SK-N-MC (cell line): ENCODE measurements around the gene UMOD.

Experiments
- DNase-seq: peaks from one replicate; pipeline ENCODE4 v3.0.0-alpha.2; 2011; ENCODE audit warnings: low read depth, low spot score
- H3K27ac ChIP-seq: fragments of 200-600 bp; sonication (generic); 2 replicates; pipeline ENCODE4 v1.5.1; 2016; ENCODE audit warnings: mixed run types
- H3K36me3 ChIP-seq: fragments of 200-600 bp; sonication (generic); 2 replicates; pipeline ENCODE4 v1.6.1; 2017; ENCODE audit warnings: antibody characterized with exemption, low read length, mixed read lengths; ENCODE audit not compliant: insufficient read depth
- H3K4me3 ChIP-seq: fragments of 200-600 bp; sonication (generic); 2 replicates; pipeline ENCODE4 v1.5.1; 2016
- H3K9ac ChIP-seq: fragments of 200-600 bp; sonication (generic); 2 replicates; pipeline ENCODE4 v1.8.0; 2017; ENCODE audit warnings: mixed run types, mixed read lengths; ENCODE audit not compliant: insufficient read length
- H3K9me3 ChIP-seq: fragments of 200-600 bp; sonication (generic); 2 replicates; pipeline ENCODE4 v1.6.1; 2017; ENCODE audit warnings: low read depth, mild to moderate bottlenecking, antibody characterized with exemption, low read length, moderate library complexity, mixed read lengths
- EZH2 ChIP-seq: fragments of 200-600 bp; sonication (generic); IDR thresholded peaks from one replicate; pipeline ENCODE4 v1.6.1; 2017; ENCODE audit warnings: antibody characterized with exemption
- FOXP2 ChIP-seq: optimal IDR thresholded peaks from 2 replicates; pipeline ENCODE3; 2011; ENCODE audit warnings: mild to moderate bottlenecking, moderate library complexity; ENCODE audit not compliant: insufficient read depth; ENCODE audit errors: extremely low read length, control extremely low read depth
- POLR2AphosphoS5 ChIP-seq: IDR thresholded peaks from 2 replicates; pipeline ENCODE4 v1.6.1; 2012; ENCODE audit warnings: mild to moderate bottlenecking, low read depth, low read length, borderline replicate concordance

The UMOD gene

DNA sequence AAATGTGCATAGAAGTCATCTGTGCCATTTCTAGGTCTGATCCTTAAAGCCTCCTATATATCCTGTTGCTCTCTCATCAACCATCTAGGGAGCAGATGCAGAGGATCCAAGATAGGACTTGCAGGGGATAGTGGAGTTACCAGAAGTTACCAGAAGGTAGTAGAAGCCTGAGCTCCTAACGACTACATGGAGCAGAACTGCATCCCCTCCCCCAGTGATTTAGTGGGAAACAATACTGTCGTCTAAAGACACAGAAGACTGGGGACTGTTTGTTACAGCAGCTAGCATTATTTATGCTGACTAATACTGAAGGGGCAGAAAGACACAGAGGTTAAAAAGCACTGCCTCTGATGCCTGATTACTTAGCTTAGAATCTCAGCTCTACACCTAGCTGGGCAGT lies 41.0 kb downstream of the UMOD start:
- TF ChIP-seq POLR2AphosphoS5 (no peak), EZH2 (no peak), FOXP2 (no peak)
- H3K4me3 ChIP-seq: no peak overlapping the region
- H3K9ac ChIP-seq: no peak overlapping the region
- no peak overlapping the region for H3K27ac ChIP-seq
- no peaks in the 10 kb centered on the region for H3K9me3 ChIP-seq
- no peak for DNase-seq
- no peaks in the 10 kb centered on the region for H3K36me3 ChIP-seq

DNA sequence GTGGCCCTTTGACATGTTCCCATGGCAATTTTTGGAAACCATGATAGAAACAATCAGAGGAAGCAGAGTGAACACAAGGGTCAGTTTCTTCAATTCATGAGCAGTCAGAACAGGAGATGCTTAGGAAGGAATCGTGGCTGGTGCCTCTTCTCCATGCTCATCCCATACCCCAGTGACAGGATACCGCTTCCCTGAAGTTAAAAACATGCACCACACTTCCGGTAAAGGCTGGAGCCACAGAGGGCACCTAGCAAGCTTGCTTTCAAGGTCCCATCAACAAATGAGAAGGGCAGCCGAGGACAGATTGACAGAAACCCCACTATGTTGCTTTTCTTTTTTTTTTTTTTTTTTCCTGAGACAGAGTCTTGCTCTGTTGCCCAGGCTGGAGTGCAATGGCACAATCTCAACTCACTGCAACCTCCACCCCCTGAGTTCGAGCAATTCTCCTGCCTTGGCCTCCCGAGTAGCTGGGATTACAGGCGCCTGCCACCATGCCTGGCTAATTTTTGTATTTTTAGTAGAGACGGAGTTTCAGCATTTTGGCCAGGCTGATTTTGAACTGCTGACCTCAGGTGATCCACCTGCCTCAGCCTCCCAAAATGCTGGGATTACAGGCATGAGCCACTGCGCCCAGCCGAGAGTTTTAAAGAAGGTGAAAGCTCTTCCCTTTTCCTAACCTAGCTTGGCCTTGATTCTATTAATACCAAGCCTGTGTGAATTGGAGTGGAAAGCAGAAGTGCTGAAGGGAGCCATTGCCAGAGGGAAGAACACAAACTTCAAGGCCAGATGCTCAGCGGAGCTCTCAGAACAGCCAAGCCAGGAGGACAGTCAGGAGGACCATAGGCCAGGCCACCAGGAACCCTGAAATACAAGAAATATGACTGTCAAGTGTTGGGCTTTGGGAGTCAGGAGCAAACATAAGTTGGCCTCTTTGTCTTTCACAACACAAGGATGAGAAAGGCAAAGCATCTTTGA lies 41.8 kb downstream of the UMOD start:
- Histone ChIP-seq H3K9ac (no peak overlapping the region), H3K36me3 (no peaks in the 10 kb centered on the region), H3K4me3 (no peak overlapping the region), H3K27ac (no peak overlapping the region), H3K9me3 (no peaks in the 10 kb centered on the region)
- DNase-seq: no peak
- TF ChIP-seq EZH2: no peak

DNA sequence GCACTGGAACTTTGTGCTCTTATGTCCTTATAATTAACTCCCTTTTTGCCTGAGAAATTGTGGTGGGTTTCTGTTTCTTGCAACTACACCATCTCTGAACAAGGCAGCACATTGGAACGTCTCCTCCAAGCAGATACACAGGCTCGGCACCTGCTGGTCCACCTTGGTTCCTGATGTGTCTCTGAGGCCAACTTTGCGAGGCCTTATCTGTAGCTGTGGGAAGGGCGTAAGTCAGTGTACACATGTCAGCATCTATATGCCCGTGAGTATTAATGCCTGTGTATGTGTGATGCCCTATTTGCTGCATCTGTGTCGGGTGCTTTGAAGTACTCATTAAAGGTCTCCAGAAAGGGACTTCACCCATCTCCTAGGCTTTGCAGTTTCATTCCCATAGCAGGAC lies 42.7 kb downstream of the UMOD start:
- H3K36me3 ChIP-seq: no peaks in the 10 kb centered on the region
- TF ChIP-seq EZH2 (no peak), POLR2AphosphoS5 (no peak), FOXP2 (no peak)
- DNase-seq: no peak
- no peaks in the 10 kb centered on the region for H3K9me3 ChIP-seq
- H3K9ac ChIP-seq: no peak overlapping the region
- H3K4me3 ChIP-seq: no peak overlapping the region
- H3K27ac ChIP-seq: no peak overlapping the region

DNA sequence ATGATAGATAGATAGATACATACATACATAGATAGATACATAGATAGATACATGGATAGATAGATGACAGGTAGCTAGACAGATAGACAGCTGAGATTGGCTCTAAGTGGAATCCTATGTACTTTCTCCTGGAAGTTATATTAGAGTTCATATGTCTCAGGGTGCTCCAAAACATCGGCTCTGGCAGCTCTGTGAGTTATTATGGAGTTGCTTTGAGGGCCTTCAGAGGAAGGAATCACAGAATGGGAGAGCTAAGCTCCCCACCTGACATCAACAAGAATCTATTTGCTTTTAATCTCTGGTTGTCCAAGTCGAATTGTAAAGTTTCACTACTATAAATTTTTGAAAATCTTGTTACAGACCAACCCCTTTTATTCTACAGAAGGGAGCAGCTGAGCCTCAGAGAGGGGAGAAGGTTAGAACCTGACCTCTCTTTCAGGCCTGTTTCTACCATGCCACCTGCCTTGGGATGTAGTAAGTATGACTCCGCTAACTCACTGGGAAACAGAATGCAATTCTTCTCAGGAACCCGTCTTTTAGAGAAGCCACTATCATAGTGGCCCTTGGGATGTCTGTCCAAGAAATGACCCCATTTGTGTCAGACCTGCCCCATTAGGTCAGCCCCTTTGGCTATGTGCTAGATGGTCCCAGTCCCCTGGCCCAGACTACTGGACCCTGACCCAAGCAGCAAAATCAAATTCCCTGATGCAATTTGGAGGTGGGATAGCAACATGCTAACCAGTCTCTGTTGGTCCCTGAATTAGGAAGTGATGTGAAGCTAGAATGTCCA lies 43.5 kb downstream of the UMOD start:
- Histone ChIP-seq H3K4me3 (no peak overlapping the region), H3K9ac (no peak overlapping the region), H3K9me3 (no peaks in the 10 kb centered on the region), H3K36me3 (no peaks in the 10 kb centered on the region), H3K27ac (no peak overlapping the region)
- TF ChIP-seq FOXP2 (no peak), POLR2AphosphoS5 (no peak), EZH2 (no peak)
- DNase-seq: no peak

DNA sequence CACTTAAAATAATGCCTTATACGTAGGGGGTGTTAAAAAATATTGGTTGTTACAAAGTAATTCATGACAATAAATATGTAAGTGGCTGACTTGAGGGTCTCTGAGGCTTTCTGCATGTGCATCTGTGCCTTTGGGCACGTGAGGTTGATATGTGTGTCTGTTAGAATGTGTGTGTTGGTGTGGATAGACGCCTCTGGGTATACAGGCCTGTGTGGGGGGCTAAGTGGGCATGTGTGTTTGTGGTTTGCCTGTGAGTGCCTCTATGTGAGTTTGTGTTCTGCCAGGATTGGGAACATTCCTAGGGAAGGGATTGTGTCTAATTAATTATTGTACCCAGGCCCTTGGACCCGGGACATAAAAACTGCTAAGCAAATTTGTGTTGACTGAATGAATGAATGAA lies 44.2 kb downstream of the UMOD start:
- TF ChIP-seq FOXP2 (no peak), POLR2AphosphoS5 (no peak), EZH2 (no peak)
- H3K4me3 ChIP-seq: no peak overlapping the region

DNA sequence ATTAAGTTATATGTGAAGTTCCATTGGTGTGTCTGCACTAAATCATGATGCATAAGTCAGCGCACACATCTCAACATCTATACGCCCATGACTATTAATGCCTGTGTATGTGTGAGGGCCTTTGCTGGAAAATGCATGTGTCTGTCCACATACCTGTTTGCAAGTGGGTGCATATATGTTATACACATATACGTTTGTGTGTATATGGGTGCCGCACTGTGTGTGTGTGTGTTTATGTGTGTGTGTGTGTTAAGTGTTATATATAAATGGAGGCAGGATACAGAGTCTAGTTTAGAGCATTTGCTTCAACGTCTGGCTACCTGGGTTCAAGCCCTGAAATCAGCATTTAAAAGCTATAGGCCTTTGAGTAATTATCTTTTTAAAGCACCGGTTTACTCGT lies 44.7 kb downstream of the UMOD start:
- Histone ChIP-seq H3K9ac (no peak overlapping the region), H3K4me3 (no peak overlapping the region)
- TF ChIP-seq POLR2AphosphoS5 (no peak), EZH2 (no peak), FOXP2 (no peak)

More for the DNA sequence above, 44.2 kb downstream of the UMOD start:
- no peak overlapping the region for H3K9ac ChIP-seq
- no peaks in the 10 kb centered on the region for H3K36me3 ChIP-seq
- H3K9me3 ChIP-seq: no peaks in the 10 kb centered on the region
- DNase-seq: no peak
- no peak overlapping the region for H3K27ac ChIP-seq

DNA sequence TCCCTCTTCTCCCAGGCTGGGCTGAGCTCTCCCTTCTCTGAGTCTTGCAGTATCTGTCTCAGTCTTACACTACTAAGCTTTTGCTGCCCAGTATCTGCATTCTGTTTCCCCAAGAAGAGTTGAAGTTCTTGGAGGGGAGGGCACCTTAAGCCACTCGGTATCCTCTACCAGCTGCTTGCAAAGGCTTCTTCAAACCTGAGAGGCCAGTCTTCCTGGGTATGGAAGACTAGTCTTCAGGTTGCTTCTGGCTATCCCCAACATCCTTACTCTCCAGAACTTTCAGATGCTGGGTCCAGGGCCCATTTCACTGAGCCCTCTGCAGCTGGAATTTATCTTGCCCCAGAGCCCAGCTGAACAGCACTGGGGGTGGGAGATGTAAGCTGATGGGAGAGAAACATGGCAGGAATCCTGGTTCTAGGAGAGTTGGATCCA lies 45.3 kb downstream of the UMOD start:
- Histone ChIP-seq H3K9ac (no peak overlapping the region), H3K27ac (no peak overlapping the region), H3K9me3 (no peaks in the 10 kb centered on the region), H3K36me3 (no peaks in the 10 kb centered on the region), H3K4me3 (no peak overlapping the region)
- DNase-seq: no peak
- TF ChIP-seq EZH2 (no peak), FOXP2 (no peak), POLR2AphosphoS5 (no peak)

More for the DNA sequence above, 44.7 kb downstream of the UMOD start:
- no peaks in the 10 kb centered on the region for H3K9me3 ChIP-seq
- no peak overlapping the region for H3K27ac ChIP-seq
- DNase-seq: no peak
- no peaks in the 10 kb centered on the region for H3K36me3 ChIP-seq

DNA sequence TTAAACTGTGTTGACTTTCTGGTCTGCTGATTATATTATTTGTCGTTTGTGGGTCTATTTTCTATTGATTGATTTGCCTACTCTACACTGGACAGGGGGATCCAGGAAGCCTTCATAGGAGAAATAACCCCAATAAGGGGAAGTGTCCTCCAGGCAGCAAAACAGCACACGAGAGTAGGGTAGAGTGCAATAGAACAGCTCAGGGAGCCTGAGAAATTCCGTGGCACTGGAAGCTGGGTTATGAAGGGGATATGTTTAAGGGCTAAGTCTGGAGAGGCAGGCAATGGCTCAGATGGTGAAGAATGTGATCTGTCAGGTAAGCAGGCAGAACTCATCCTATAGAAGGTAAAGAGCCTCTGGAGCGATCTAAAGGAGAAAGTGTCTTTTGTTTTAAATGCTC lies 46.1 kb downstream of the UMOD start:
- H3K36me3 ChIP-seq: no peaks in the 10 kb centered on the region
- TF ChIP-seq FOXP2 (no peak), EZH2 (no peak), POLR2AphosphoS5 (no peak)
- DNase-seq: no peak
- no peak overlapping the region for H3K27ac ChIP-seq
- H3K4me3 ChIP-seq: no peak overlapping the region
- no peaks in the 10 kb centered on the region for H3K9me3 ChIP-seq
- H3K9ac ChIP-seq: no peak overlapping the region
